GM12874 (cell line): Measurements from ENCODE around the gene FBXL17.

Experiments
- CTCF ChIP-seq: IDR thresholded peaks from 2 replicates; pipeline ENCODE4 v1.5.1; 2011; ENCODE audit warnings: low read depth, mild to moderate bottlenecking, control low read depth, low read length, moderate library complexity; ENCODE audit not compliant: insufficient read depth

The FBXL17 gene

GRCh38 chr5:108060340-108060739 lies 321.6 kb downstream of the FBXL17 start:
- TF ChIP-seq CTCF, result no peak

- no peak for TF ChIP-seq CTCF
Measured at GRCh38 chr5:108059334-108059733, 322.6 kb downstream of the FBXL17 start.

GRCh38 chr5:108054349-108054748 lies 327.5 kb downstream of the FBXL17 start:
- TF ChIP-seq CTCF, result no peak

- no peak for TF ChIP-seq CTCF
Measured at GRCh38 chr5:108046955-108047670, 334.8 kb downstream of the FBXL17 start.

- no peak for TF ChIP-seq CTCF
Measured at GRCh38 chr5:108036482-108036881, 345.4 kb downstream of the FBXL17 start.

GRCh38 chr5:108028883-108029282 lies 353.0 kb downstream of the FBXL17 start:
- TF ChIP-seq CTCF, result no peak

- TF ChIP-seq CTCF, result no peak
Measured at GRCh38 chr5:108028412-108028811, 353.5 kb downstream of the FBXL17 start.
